Sciatic nerve (tissue), 2 donors: Measurements from ENCODE around the gene KRTAP10-11. TPM values are rescaled to one million over a fixed set of nuclear protein-coding genes. Genes with fewer than 3 reads are reported as not detected.
"Not testable (repeated sequence)": the region's sequence is repeated elsewhere in the genome, so short reads cannot be mapped to it uniquely, and the experiment has no call there.

Experiments used
- ATAC-seq: fragments of 200-7000 bp; cut with Tn5 transposase; one replicate; pipeline ENCODE4 v1.9.1; 2020; ENCODE audit warnings: mild to moderate bottlenecking, moderate library complexity
- DNase-seq: peaks from one replicate; pipeline ENCODE4 v3.0.0-alpha.2; 2020; ENCODE audit warnings: low spot score
- intact Hi-C: fragments of 100-400 bp; cut with DNase I; formaldehyde crosslinking; loops from one replicate; pipeline ENCODE4 v1.14.2; 2022
- total RNA-seq: library from RNA; stranded (reverse); fragmentation: NEBNext Ultra II Directional; extraction: Animal tissue kit (Norgen Biotek cat#: 25700); gene quantifications from one replicate; pipeline ENCODE4 v1.2.1, GENCODE V29; 2021
- donor health status: DM: no; HTN: no; CAD: no.
- donor health status: DM: no; HTN: no; CAD: no.

Gene KRTAP10-11
- total RNA-seq, 1 donor from 2014 or later: not detected

DNA sequence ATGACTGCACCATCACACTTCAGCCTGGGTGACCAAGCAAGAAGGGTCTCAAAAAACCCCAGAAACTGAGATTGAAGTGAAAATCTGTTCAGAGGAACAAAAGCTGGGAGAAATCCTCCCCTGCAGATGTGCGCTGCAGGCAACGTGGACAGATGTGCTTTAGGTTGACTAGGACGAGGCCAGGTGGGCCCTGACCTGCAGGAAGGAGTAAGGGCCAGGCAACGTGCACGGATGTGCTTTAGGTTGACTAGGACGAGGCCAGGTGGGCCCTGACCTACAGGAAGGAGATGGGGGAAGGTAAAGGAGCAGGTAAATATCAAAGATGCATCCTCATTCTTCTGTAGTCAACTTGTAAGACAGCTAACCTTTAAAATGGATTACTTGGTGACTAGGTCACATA is 38.3 kb downstream of the KRTAP10-11 start:
- intact Hi-C loops: no loop called here

DNA sequence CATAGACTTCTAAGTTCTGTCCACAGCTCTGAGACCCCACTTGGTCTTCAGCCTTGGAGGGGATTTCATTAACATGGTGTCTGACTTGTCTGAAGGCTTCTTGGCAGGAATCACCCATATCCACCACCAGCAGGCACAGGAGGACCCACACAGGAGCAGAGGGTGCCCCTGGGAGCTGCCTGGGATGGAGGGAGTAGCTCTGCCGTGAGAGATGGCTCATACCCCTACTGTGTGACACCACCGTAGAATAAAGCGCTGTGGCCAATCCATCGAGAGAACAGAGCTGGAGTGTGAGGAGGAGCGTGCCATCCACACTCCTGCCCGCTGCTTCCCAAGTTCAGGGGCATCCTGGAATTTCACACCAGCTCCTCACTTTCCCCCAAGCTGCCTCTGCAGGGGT is 38.8 kb downstream of the KRTAP10-11 start:
- DNase-seq, intact Hi-C loops, ATAC-seq: not testable (repeated sequence)

More for the DNA sequence above, 38.3 kb downstream of the KRTAP10-11 start:
- DNase-seq (peak; percentile 14), ATAC-seq (no peak)

- DNase-seq (peak; percentile 31), ATAC-seq (no peak)
- intact Hi-C loops: no loop called here
These were observed 40.0 kb downstream of the KRTAP10-11 start for GRCh38 chr21:44686000-44686781.

- DNase-seq: peak; percentile 36
- intact Hi-C loops: no loop called here
- ATAC-seq: no peak
These were observed 40.8 kb downstream of the KRTAP10-11 start for GRCh38 chr21:44686843-44687561.

- intact Hi-C loops: no loop called here
- ATAC-seq: no peak
- DNase-seq: peak; percentile 34
These were observed 41.5 kb downstream of the KRTAP10-11 start for GRCh38 chr21:44687671-44688070.

GRCh38 chr21:44689740-44690139 is 43.5 kb downstream of the KRTAP10-11 start:
- DNase-seq, intact Hi-C loops, ATAC-seq: not testable (repeated sequence)

GRCh38 chr21:44691686-44692085 is 45.5 kb downstream of the KRTAP10-11 start:
- DNase-seq (no peak), ATAC-seq (no peak)
- intact Hi-C loops: no loop called here

GRCh38 chr21:44692798-44693512 is 46.7 kb downstream of the KRTAP10-11 start:
- no peak for ATAC-seq
- DNase-seq: no peak
- intact Hi-C loops: no loop called here

GRCh38 chr21:44694776-44695175 is 48.6 kb downstream of the KRTAP10-11 start:
- DNase-seq: peak; percentile 25
- intact Hi-C loops: no loop called here
- no peak for ATAC-seq

DNA sequence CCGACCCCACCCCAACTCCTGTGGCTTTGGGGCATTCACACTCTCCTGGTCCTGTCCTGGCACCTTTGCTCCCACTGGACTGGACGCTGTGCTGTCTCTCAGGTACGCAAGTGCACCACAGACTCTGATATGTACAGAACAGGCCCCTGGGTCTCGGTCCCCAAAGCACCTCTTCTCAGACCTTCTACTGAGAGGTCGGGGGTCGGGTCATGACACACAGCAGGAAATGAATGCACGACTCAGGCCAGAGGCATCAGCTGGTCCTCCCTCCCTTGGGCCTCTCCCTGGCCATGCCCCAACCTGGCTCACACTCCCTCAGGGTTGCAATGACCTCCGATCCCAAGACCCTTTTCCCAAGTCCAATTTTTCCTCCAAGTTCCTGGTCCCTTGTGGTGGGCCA is 49.0 kb downstream of the KRTAP10-11 start:
- intact Hi-C loops: no loop called here
- ATAC-seq: no peak
- peak; percentile 17 for DNase-seq

GRCh38 chr21:44695641-44696040 is 49.4 kb downstream of the KRTAP10-11 start:
- ATAC-seq: no peak
- DNase-seq: no peak
- intact Hi-C loops: no loop called here

GRCh38 chr21:44696572-44696971 is 50.4 kb downstream of the KRTAP10-11 start:
- DNase-seq (peak; percentile 33), ATAC-seq (no peak)
- intact Hi-C loops: no loop called here

Other genes starting within 250 kb of the KRTAP10-11 start
- 6.8 TPM for gene LRRC3, start 190.9 kb upstream of the KRTAP10-11 start, total RNA-seq
- not detected for gene KRTAP10-1, start 106.2 kb upstream of the KRTAP10-11 start, total RNA-seq
- gene KRTAP10-2, start 94.9 kb upstream of the KRTAP10-11 start, total RNA-seq: not detected
- not detected for gene KRTAP10-3, start 87.6 kb upstream of the KRTAP10-11 start, total RNA-seq
- not detected for gene KRTAP10-4, start 72.7 kb upstream of the KRTAP10-11 start, total RNA-seq
- not detected for gene KRTAP10-5, start 65.8 kb upstream of the KRTAP10-11 start, total RNA-seq
- not detected for gene KRTAP10-6, start 53.9 kb upstream of the KRTAP10-11 start, total RNA-seq
- gene KRTAP10-7, start 45.8 kb upstream of the KRTAP10-11 start, total RNA-seq: not detected
- gene KRTAP10-8, start 34.3 kb upstream of the KRTAP10-11 start, total RNA-seq: not detected
- not detected for gene KRTAP10-9, start 19.3 kb upstream of the KRTAP10-11 start, total RNA-seq
- gene KRTAP10-10, start 9.1 kb upstream of the KRTAP10-11 start, total RNA-seq: not detected
- gene KRTAP12-4, start 8.2 kb downstream of the KRTAP10-11 start, total RNA-seq: not detected
- not detected for gene KRTAP12-3, start 11.5 kb downstream of the KRTAP10-11 start, total RNA-seq
- not detected for gene KRTAP12-2, start 20.5 kb downstream of the KRTAP10-11 start, total RNA-seq
- not detected for gene KRTAP12-1, start 35.7 kb downstream of the KRTAP10-11 start, total RNA-seq
- not detected for gene KRTAP10-12, start 50.8 kb downstream of the KRTAP10-11 start, total RNA-seq
- gene TSPEAR, start 65.2 kb downstream of the KRTAP10-11 start, total RNA-seq: not detected
- 78.0 TPM for gene UBE2G2, start 155.4 kb downstream of the KRTAP10-11 start, total RNA-seq
- gene SUMO3, start 171.6 kb downstream of the KRTAP10-11 start, total RNA-seq: 65.5 TPM
- gene PTTG1IP, start 227.3 kb downstream of the KRTAP10-11 start, total RNA-seq: 192 TPM